NCI-H1694 treated with DMSO at 0.1 percent for 48 hours (cell line): Measurements from ENCODE around the gene AMPH.
"Not testable (repeated sequence)": the region's sequence is repeated elsewhere in the genome, so short reads cannot be mapped to it uniquely, and the experiment has no call there.

Experiments used
- DNase-seq: peaks from one replicate; lab custom pipeline; 2025; lab: John Stamatoyannopoulos, UW

AMPH gene

GRCh38 chr7:38351601-38352000, 279.6 kb downstream of the AMPH start:
- no peak for DNase-seq

- not testable (repeated sequence) for DNase-seq
These were observed 280.4 kb downstream of the AMPH start for GRCh38 chr7:38350777-38351176.

GRCh38 chr7:38349869-38350583, 281.1 kb downstream of the AMPH start:
- not testable (repeated sequence) for DNase-seq

GRCh38 chr7:38349126-38349795, 281.9 kb downstream of the AMPH start:
- not testable (repeated sequence) for DNase-seq

- DNase-seq: not testable (repeated sequence)
These were observed 285.6 kb downstream of the AMPH start for GRCh38 chr7:38345299-38346172.

- DNase-seq: not testable (repeated sequence)
These were observed 286.4 kb downstream of the AMPH start for GRCh38 chr7:38344741-38345140.

- not testable (repeated sequence) for DNase-seq
These were observed 289.0 kb downstream of the AMPH start for GRCh38 chr7:38342135-38342534.

- not testable (repeated sequence) for DNase-seq
These were observed 289.9 kb downstream of the AMPH start for GRCh38 chr7:38341172-38341705.

- no peak for DNase-seq
These were observed 291.0 kb downstream of the AMPH start for GRCh38 chr7:38339953-38340819.

GRCh38 chr7:38336148-38336515, 295.0 kb downstream of the AMPH start:
- not testable (repeated sequence) for DNase-seq

GRCh38 chr7:38335492-38336147, 295.6 kb downstream of the AMPH start:
- DNase-seq: peak; percentile 42

GRCh38 chr7:38335128-38335491, 296.1 kb downstream of the AMPH start:
- DNase-seq: no peak

GRCh38 chr7:38334163-38334562, 297.0 kb downstream of the AMPH start:
- DNase-seq: no peak
